SH-SY5Y (cell line): Measurements from ENCODE around the gene NIN.

Source experiments
- GATA2 ChIP-seq: IDR thresholded peaks from 2 replicates; pipeline ENCODE4 v1.6.1; 2011; ENCODE audit warnings: mild to moderate bottlenecking, low read depth, low read length
- GATA3 ChIP-seq: IDR thresholded peaks from 2 replicates; pipeline ENCODE4 v1.6.1; 2011; ENCODE audit warnings: low read depth, mild to moderate bottlenecking, low read length, moderate library complexity

NIN gene

DNA sequence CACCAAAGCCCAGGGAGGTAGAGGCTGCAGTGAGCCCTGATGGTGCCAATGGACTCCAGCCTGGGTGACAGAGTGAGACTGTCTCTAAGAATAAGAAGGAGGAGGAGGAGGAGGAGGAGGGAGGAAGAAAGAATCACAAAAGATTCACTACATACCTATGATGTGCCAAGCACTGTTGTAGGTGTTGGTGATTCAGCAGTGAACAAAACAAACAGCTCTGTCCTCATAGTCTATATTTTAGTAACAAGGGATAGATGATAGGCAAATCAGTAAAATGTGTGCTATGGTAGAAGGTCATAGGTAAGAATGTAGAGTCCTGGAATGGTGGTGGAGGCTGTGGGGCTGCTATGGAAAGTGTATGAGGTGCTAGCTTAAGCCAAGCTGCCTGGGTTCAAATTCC, 22.9 kb upstream of the NIN start:
- TF ChIP-seq GATA2 (no peak), GATA3 (no peak)

GRCh38 chr14:50846226-50846880, 15.4 kb upstream of the NIN start:
- TF ChIP-seq GATA3 (no peak), GATA2 (no peak)

GRCh38 chr14:50845166-50845565, 14.2 kb upstream of the NIN start:
- no peak for TF ChIP-seq GATA3
- no peak for TF ChIP-seq GATA2

GRCh38 chr14:50844391-50844790, 13.4 kb upstream of the NIN start:
- TF ChIP-seq GATA3 (no peak), GATA2 (no peak)

GRCh38 chr14:50839691-50840090, 8.7 kb upstream of the NIN start:
- TF ChIP-seq GATA3, result no peak
- no peak for TF ChIP-seq GATA2

- TF ChIP-seq GATA3 (no peak), GATA2 (no peak)
Observed at GRCh38 chr14:50839048-50839447, 8.1 kb upstream of the NIN start.

DNA sequence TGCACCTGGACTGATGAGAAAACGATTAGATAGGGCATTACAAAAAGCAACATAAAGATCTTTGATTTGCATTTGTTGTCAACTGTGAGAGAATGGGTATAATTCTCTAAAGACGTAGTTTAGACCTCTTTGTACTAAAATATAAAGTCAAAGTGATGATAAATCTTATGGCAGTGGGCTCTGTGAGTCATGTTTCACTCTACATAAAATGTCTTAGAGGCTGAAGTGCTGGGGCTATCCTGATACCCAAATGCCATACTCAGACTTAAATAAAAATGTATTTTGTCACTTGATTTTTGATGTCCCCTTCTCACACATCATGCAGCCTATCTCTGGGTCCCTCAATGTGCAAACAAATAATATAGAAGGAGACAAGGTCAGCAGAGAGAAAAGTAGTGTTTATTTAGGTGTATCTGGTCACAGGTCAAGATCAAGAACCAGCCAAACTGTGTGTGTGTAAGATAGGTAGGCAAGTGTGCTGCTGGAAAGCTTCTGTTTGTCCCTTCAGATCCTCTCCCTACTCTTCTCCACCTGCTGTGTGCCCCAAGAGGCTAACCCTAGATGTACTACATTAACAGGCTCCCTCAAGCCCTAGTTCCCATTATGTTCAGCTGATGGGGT, 7.0 kb upstream of the NIN start:
- no peak for TF ChIP-seq GATA2
- TF ChIP-seq GATA3, result no peak

DNA sequence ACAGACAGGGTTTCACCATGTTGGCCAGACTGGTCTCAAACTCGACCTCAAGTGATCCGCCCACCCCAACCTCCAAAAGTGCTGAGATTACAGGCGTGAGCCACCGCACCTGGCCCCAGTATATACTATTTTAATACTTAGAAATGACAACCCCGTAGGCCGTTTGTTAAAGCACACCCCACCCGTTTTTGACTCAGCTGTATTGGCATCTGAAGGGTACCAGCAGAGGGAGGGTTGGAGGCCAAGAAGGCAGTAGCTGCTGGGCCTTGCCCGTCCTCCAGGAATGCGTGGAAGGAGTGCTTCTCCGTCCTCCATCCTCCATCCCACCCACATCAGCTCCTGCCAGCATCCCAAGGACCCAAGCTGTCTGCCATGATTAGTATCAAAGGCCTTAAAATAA, 6.3 kb upstream of the NIN start:
- TF ChIP-seq GATA2, result no peak
- TF ChIP-seq GATA3, result no peak

- TF ChIP-seq GATA3 (no peak), GATA2 (no peak)
Observed at GRCh38 chr14:50836515-50836914, 5.6 kb upstream of the NIN start.

DNA sequence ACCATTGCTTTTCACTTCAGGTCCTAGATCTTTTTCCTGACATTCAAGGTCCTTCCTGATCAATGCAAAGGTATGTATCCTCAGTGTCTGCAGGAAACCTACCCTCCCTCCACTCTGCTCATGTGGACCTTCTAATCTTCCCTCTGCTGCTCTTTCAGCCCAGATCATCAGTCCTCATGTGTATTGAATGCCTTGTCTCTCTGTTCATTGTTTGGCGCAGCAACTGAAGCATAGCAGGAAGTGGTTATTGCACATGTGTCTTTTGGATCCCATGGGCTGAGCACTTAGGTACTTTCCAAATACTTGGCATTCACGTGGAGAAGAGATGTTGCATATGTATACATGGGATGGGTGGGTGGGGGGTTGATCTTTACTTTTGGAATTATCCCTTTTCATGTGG, 4.3 kb upstream of the NIN start:
- TF ChIP-seq GATA3, result no peak
- no peak for TF ChIP-seq GATA2

DNA sequence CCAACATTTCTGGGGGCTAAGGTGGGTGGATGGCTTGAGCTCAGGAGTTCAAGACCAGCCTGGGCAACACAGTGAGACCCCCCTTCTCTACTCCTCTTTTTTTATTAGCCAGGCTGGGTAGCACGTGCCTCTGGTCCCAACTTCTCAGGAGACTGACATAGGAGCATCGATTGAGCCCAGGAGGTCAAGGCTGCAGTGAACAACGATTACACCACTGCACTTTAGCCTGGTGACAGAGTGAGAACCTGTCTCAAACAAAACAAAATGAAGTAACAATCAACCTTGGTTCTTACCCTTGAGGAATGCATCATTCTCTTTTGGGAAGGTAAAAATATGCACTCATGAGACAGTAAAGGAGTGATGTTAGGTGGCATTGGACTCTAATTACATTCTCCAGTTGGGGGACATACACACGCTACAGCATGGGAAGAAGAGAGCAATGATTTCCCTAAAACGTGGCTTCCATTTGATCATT, 3.9 kb upstream of the NIN start:
- TF ChIP-seq GATA2 (no peak), GATA3 (no peak)

DNA sequence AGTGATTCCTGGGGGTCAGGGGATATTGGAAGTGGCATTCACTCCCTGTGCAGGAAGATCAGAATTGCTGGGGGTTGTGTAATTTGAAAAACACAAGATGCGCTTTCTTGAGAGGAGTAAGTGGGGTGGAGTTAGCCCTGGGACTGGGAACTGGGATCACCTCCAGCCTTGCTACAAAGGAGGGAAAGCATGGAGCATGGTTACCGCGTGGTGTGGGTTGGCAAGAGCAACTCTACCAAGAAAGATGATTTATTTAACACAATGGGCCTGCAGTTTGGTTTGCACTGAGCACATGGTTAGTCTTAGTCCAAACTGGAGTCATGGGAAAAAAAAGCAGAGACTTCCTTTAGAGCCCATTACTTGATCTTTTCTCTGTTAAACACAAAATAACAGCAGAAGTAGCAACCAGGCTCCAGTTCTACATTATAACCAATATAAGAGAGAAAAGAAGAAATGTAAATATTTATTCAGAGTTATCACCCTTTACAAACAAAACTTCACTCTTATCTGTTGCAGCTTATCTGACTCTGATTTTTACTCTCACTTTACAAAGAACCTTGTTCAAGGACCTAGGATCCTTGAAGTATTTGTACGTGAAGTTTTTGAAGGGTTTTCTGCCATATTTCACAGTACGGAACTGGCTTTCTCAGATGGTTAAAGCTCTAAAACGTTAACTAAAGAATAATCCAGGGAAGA, 2.1 kb upstream of the NIN start:
- TF ChIP-seq GATA3, result no peak
- no peak for TF ChIP-seq GATA2

- TF ChIP-seq GATA2 (no peak), GATA3 (no peak)
Observed at GRCh38 chr14:50831726-50832168, 785 bp upstream of the NIN start.

GRCh38 chr14:50830044-50830931, 674 bp downstream of the NIN start:
- TF ChIP-seq GATA3 (no peak), GATA2 (no peak)
